ENCODE measurements around the gene CDK17.
"Not testable (repeated sequence)": the region's sequence is repeated elsewhere in the genome, so short reads cannot be mapped to it uniquely, and the experiment has no call there.

Gene CDK17

DNA sequence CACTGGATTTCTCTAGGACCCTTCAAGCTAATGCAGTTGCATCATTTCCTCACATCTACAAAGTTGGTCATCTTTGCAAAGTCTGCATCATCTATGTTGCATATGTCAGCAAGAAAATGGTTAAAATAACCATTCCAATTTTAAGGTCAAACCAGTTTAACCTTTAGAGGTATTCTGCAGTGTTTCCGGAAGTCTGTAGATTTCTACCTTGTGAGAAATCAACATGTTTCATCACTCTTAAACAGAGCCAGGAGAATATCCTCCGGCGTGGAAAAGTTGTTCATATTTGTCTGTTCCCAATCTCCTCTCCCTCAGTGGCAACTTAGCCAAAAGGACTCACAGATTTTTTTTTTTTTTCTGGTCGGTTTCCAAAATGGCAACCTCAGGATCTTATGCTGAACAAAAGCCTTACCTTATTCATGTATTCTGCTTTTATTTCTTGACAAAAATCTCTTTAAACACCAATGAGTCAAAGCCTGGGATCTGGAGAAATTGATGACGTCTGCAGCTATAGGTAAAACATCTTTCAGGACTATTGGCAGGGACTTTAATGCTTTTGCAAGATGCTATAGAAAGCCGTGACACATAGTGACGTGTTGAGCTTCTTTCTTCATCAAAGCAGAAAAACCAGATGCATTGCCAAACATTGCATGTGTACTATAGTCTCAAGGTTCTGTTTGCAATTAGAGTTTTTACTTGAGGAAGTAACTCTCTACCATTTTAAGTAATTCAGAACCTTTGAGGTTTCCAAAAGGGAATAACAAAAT, 16.0 kb upstream of the CDK17 start:
- no peak for DNase-seq

DNA sequence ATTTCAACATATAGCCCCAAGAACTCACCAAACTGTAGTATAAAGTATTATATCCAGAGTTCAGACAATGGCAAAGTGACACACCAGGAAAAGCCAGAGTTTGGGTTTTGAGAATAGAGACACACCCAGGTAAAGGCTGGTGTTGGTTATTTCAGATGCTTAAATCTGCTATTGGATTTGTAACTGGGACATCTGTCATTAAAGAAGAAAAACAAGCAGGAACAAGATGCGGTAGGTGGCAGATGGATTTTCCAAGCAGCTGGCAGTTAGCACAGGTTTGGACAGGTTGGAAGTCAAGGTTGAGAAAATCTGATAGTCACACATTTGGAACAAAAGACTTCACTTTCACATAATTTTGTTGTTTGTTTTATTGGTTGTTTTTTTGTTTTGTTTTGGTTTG, 14.4 kb upstream of the CDK17 start:
- DNase-seq: no peak

DNA sequence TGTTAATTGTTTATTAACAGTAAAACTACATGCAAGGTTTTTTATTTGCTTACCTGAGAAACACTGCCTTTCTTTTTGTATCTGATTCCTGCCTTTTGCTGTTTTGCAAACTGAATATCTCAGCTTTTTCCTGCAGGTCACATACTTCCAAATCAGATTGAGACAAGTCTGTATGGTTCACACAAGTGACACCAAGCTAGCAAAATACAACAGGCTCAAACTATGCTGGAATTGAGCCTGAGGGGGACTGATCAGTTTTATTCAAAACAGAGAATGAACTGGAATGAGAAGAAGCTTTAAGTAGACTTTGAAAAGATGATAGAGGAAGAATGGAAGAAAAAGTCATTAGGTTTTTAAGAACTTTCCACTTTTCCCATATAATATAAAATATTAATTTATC, 12.2 kb upstream of the CDK17 start:
- DNase-seq: no peak

DNA sequence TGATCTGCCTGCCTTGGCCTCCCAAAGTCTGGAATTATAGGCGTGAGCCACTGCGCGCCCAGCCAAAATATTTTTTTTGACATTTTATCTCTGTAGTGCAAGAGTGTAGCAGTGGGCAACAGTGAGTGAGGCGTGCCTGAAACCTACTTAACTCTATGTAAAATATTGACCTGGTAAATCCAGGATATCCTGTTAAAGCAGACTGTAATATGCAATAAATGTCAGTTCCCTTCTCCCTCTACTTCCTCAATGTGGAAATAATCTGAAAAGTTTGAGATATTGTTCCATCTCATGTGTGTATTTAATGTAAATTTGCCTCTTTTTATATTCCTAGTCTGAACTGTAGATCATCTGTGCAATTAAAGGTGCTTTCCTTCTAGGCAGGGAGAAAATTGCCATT, 9.5 kb upstream of the CDK17 start:
- DNase-seq: no peak

DNA sequence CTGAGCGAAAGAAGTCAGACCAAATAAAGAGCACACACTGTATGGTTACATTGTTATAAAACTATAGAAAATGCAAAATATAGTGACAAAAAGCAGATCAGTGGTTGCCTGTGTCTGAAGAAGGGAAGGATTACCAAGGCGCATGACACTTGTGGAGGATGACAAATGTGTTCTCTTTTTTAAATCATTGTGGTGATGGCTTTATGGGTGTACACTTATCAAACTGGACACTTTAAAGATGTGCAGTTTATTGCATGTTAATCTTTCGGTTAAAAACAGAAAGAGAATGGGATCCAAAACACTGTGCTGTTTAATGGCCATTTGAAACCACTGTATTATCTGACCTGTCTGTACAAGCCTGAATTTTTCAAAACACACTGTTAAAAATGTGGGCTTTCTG, 8.8 kb upstream of the CDK17 start:
- no peak for DNase-seq

DNA sequence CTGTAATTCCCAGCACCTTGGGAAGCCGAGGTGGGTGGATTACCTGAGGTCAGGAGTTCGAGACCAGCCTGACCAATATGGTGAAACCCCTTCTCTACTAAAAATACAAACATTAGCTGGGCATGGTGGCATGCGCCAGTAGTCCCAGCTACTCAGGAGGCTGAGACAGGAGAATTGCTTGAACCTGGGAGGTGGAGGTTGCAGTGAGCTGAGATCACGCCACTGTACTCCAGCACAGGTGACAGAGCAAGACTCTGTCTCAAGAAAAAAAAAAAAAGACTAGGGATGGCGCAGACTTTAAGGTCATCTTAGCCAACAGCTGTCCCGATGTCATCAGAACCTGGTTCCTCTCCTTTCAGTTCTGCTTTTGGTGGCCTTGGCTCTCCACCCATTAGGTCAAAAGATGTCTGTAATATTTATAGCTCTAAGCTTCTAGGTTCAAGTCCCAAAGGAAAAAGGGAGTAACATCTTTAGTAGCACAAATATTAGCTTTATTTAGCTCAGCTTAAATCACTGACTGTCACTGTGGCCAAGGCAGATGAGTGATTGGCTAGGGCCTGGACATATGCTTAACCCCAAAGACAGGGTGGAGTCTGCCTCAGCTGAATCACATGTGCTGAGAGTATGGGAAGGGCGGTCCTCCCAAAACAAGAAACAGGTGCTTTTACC, 7.3 kb upstream of the CDK17 start:
- DNase-seq: not testable (repeated sequence)

DNA sequence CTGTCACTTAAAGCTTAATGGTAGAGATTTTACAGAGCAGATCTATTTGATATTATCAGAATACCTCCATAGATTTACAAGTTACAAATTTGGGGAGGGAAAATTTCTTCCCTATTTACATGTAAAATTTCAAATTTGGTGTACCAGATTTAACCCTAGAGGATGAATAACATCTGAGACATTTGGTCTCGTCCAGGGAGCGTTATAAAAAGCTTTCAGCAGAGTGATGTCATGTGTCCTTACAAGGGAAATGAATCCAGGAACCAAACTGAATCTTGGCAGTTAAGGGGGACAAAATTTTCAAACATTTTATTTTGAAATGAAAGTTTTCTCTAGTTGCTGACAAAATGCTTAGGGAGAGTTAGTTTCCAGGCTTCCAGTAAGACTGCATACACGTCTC, 4.5 kb upstream of the CDK17 start:
- DNase-seq: no peak

DNA sequence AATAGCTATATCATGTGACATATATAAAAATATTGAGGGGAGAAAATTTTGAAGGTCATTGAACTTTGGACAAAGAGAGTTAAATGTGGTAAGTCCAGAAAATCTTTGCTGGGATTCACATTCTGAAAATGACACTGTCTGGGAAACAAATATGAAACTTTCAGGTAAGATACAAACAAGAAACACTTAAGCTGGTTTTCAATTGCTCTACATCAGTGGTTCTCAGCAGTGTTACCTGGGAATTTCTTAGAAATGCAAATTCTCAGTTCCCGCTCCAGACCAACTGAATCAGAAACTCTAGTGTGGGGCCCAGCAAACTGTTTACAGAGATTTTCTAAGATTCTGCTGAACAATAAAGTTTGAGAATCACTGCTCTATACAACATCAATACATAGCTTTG, 3.6 kb upstream of the CDK17 start:
- DNase-seq: no peak

DNA sequence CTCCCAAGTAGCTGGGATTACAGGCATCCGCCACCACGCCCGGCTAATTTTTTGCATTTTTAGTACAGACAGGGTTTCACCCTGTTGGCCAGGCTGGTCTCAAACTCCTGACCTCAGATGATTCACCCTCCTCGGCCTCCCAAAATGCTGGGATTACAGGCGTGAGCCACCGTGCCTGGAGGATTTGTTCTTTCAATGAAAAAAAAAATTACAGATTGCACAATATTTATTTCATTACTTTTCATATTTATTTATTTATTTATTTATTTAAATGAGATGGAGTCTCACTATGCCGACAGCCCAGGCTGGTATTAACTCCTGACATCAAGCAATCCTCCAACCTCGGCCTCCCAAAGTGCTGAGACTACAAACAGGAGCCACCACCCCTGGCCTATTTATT, 2.3 kb upstream of the CDK17 start:
- not testable (repeated sequence) for DNase-seq

DNA sequence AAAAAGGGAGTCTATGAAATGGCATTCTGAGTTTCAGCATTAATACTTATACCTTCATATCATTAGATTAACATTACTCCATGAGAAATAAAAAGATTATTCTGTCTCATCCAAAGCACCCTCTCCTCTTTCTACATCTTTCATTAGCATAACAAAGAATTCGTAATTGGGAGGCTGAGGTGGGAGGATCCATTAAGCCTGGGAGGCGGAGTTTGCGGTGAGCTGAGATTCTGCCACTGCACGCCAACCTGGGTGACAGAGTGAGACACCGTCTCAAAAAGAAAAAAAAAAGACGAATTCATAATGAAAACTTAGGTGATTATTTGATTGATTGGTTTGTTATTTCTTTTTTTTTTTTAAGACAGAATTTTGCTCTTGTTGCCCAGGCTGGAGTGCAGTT, 1.8 kb upstream of the CDK17 start:
- no peak for DNase-seq

DNA sequence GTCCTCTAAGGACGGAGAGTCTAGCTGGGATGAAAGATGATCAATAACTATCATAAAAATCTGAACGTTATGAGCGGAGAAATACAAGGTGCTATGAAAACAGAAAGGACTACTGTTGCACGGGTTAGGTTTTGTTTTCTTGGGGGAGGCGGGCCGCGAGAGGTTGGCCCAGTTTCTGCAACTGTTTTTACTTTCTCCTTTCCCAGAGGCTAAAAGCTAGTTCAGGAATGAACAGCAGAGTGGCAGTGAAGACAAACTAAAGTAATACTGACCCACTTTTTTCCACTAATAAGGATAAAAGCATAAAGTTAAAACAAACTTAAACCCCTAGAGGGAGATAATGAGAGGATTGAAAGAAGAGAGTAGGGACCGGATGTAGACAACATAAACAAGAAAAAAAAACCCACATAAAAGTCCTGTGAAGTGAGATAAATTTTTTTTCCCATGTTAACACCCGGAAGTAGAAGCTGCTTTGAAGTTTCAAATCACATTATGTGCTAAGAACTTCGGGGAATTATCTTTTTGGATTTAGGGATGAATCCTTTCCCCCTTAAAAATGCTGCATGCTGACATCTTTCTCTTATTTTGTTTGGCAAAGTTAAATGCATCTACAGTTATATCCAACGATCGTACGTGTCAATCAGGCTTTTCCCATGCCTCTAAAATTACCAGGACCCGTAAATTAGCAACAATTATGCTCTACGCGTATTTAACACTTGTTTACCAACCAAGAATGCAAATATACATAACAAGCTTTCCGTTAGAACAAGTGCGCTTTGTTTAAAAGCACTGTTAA, 1.0 kb upstream of the CDK17 start:
- no peak for DNase-seq

DNA sequence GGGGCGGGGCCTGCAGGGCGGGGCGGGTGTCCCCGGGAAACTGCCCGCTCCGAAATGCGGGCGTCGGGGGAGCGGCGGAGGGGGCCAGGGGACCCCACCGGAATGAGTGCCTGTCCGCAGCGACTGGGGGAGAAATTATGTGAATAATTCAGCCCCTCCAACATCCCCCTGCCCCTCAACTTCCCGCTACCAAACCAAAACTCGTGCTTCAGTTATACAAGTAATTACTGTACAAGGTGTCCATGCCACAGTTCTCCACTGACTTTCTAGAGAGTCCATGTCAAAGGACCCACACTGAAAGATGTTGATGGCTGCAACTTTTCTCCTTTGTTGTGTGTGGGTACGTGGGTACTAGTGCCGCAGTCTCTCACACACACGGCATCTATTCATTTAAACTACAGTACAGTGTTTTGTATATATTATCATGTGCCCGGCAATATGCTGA, 414 bp upstream of the CDK17 start:
- no peak for DNase-seq

DNA sequence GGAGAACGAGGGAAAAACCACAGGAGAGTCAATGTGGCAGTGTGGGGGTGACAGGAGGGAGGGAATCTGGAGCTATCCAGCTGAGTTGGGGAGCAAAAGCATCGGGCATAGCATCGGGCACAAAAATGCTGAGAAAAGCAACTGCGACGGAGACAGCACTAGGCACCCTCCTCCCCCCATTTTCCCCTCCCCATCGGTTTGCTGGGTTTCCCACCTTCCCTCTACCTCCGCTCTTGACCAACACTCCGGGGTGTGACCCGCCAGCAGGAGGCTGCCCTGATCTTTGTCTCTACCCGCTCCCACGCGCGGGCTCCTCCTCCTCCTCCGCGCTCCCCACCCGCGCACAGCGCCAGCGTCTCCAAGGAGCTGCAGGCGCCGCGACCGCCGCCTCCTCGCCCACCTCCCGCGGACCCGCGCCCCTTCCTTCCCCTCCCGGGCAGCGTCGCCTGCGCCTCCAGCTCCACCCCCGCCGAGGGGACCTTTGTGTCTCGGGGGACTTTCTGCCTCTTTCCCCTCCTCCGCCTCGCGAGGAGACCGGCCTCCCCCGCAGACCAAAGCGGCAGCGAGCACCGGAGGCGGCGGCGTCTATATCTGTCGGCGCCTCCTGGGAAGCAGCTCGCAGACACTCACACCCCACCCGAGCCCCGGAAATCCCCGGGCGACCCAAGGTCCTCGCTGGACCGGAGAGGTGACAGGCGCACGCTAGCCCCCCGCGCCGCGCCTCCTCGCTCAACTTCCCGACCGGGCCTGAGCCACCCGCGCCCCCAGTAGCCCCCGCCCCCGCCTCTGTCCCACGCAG, 920 bp downstream of the CDK17 start:
- no peak for DNase-seq

DNA sequence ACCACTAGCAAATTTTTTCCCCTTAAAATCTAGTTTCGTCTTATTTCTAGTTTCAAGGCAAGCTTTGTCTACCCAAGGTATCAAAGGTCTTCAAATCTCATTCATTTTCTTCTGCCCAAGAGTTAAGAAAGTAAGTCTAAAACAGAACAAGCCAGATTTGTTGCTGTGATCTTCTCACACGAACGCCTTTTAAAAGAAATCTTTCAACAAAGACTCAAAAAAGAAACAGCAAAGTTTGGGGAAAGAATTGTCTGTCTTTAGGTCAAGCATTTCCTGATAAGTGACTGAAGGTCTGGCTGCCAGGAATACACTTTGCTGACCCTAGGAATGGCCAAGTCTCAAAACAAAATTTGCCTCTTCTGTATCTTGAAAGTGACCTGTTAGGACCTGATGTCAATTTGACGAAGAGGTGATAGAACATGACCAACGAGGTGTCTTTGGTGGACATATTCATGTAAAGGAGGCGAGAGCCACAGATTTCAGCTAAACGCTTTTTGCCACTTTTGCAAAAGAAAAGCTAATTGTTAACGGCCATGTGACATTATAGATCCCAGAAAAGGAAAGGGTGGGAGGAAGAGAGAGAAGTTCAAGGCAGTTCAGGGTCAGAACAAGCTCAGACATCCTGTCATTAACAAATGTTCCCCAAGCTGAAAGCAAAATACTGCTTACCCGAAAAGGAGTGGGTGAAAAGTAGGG, 1.7 kb downstream of the CDK17 start:
- no peak for DNase-seq

DNA sequence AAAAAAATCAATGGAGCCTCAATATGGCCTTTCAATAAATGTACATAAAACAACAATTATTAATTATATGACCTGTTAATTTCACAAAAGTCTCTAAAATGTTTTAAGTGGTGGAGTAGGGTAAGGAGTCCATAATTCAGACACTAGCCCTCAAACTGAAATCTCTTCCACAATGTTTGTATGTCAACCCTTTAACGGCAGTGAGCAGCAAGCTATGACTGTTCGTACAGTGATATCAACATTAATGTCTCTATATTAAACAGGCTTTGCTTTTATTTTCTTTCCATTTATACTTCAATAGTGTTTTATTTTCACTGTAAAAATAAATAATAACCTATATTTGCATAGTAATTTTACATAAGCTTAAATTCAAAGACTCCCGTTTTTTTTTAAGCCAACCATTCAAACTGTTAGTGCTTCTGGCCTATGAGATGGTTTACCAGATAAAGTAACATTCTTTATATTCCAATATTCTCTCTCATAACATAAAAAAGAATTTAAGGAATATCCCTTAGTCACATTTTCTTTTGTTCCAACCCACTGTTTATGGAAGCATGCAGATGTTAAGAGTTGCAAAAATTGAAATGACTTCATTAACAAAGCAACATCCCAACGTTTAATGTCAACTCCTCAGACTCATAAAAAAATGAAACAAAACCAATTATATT, 2.3 kb downstream of the CDK17 start:
- no peak for DNase-seq

DNA sequence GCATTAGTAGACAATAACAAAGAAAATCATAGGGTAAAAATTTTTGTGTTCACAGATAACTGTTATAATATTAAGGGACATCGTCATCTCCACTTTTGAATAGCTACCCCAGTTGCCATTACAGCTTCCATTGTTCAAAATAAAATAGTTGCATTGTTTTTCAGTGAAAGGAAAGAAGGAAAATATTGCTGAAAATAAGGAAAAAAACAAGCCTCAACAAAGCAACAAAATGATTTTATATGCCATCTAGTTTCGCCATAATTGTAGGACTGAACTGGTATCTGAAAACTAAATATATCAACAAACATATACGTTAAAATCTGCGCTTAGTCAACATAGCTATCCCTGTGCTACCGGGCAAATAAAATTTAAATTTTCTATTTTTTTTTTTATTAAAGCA, 3.3 kb downstream of the CDK17 start:
- no peak for DNase-seq

DNA sequence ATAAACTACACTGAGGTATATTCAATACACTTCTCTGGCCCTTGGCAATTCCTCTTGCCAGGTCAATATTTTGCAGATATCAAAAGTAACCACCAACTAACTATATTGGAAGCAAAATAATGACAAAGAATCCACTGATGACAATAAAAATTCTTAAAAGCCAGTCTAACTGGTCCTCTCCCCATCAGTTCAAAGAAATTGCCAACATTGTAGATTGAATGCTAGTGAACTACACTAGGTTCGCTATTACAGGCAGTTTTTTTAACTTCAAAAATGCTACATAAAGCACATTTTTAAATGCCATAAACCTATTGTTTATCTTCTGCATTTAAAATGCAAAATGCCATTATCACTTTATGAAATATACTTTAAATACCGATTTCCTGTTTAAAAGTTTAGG, 4.0 kb downstream of the CDK17 start:
- no peak for DNase-seq

DNA sequence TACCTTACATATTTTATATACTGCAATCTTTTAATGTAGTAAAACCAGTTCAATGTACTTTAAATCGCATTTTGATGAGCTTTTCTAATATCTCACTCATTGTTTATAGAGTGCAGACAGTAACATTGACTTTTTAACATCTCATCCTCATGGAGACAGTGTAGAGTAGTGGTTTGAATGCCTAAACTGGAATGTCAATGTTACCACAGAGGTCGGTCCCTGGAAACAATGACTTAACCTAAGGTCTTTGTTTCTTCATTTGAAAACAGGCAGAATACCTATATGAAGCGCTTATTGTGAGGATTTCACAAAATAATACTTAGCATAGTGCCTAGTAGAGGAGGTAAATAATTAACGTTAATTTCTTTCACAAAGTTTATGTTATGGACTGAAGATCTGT, 5.0 kb downstream of the CDK17 start:
- no peak for DNase-seq

DNA sequence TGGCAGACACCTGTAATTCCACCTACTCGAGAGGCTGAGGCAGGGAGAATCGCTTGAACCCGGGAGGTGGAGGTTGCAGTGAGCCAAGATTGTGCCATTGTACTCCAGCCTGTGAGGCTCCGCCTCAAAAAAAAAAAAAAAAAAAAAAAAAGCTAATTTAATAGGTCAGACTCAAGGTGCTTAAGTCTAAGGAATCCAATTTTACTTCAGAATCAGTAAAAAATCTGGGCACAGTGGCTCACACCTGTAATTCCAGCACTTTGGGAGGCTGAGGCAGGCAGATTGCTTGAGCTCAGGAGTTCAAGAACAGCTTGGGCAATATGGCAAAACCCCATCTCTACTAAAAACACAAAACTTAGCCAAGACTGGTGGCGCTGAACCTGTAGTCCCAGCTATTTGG, 7.0 kb downstream of the CDK17 start:
- DNase-seq: not testable (repeated sequence)

DNA sequence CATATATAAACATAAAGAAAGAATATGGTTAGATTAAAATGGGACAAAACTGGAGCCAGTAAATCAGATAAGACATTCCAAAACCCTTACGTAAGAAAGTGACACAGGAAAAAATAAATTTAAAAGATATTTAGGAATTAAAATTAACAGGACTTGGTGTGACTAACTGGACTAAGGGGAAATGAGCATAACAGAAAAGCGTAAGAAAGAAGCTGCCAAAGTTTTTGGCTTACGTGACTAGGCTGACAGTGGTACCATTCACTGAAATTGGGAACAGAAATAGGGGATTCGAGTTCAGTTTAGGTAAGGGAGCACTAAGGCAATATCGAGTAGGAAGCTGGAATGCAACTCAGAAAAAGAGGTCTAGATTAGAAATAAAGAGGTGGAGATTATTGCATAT, 7.8 kb downstream of the CDK17 start:
- DNase-seq: no peak

DNA sequence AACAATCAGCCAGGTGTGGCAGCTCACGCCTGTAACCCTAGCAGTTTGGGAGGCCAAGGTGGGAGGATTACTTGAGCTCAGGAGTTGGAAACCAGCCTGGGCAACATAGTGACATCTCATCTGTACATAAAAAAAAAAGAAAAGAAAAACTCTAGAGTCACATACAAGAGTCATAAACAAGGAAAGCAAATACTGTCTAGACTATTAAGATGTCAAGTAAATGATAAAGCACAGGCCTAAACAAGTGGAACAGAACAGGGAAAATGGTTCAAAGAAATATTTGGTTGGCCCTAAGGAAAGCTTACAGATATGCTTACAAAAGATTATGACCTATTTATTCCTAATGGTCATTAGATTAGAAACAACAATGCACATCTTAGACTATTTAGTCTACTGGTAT, 12.3 kb downstream of the CDK17 start:
- DNase-seq: no peak

DNA sequence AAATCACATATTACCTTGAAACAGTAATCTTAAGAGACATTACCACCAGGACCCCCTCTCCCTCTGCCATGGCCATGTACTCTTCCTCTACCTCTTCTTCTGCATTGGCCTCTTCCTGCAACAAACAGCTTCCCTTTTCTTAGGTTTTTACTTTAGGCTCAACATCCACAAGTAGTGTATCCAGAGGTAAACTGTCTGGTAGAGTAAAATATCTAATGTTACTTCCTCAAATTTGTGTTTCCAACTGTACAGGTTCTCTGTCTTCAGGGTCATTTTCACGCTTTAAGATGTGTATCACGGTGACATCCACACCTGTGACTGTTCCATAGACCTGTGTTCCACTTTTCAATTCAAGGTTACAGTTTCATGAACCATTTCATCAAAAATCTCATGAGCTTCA, 13.4 kb downstream of the CDK17 start:
- no peak for DNase-seq

Measured in NCI-H187 treated with DMSO at 0.1 percent for 48 hours (cell line).